MM.1S (cell line): ENCODE measurements around the gene ZNF778.

Source experiments
- DNase-seq: peaks from one replicate; pipeline ENCODE4 v3.0.0-alpha.2; 2015
- H2AFZ ChIP-seq: fragments of 300-600 bp; sonication (generic); 2 replicates; pipeline ENCODE4 v1.6.0; 2016; ENCODE audit warnings: antibody characterized with exemption, low read length
- H3F3A ChIP-seq: fragments of 300-600 bp; sonication (generic); 2 replicates; pipeline ENCODE4 v1.6.1; 2016; ENCODE audit warnings: mild to moderate bottlenecking, antibody characterized with exemption, low read length, moderate library complexity, mixed read lengths; ENCODE audit not compliant: insufficient read depth
- H3K27ac ChIP-seq: fragments of 300-600 bp; sonication (generic); 2 replicates; pipeline ENCODE4 v1.5.1; 2016; ENCODE audit warnings: mild to moderate bottlenecking, low read length
- H3K27me3 ChIP-seq: fragments of 300-600 bp; sonication (generic); replicated peaks from 2 replicates; pipeline ENCODE4 v1.6.0; 2016; ENCODE audit warnings: low read length; ENCODE audit not compliant: insufficient read depth
- H3K36me3 ChIP-seq: fragments of 300-600 bp; sonication (generic); replicated peaks from 2 replicates; pipeline ENCODE4 v1.6.1; 2016; ENCODE audit warnings: mild to moderate bottlenecking, low read length, mixed read lengths; ENCODE audit not compliant: insufficient read depth
- H3K4me1 ChIP-seq: fragments of 300-600 bp; sonication (generic); 2 replicates; pipeline ENCODE4 v1.6.1; 2016; ENCODE audit warnings: low read length, mixed read lengths
- H3K4me2 ChIP-seq: fragments of 300-600 bp; sonication (generic); 2 replicates; pipeline ENCODE4 v1.6.0; 2016; ENCODE audit warnings: low read depth, low read length
- H3K4me3 ChIP-seq: fragments of 300-600 bp; sonication (generic); 2 replicates; pipeline ENCODE4 v1.5.1; 2016; ENCODE audit warnings: low read length, mixed read lengths
- H3K79me2 ChIP-seq: fragments of 300-600 bp; sonication (generic); 2 replicates; pipeline ENCODE4 v1.6.1; 2016; ENCODE audit warnings: mixed run types, low read length, mixed read lengths
- H3K9ac ChIP-seq: fragments of 300-600 bp; sonication (generic); 2 replicates; pipeline ENCODE4 v1.6.1; 2016; ENCODE audit warnings: low read length, mixed read lengths
- H3K9me2 ChIP-seq: fragments of 300-600 bp; sonication (generic); replicated peaks from 2 replicates; pipeline ENCODE4 v1.6.1; 2016; ENCODE audit warnings: mild to moderate bottlenecking, low read length, mixed read lengths; ENCODE audit not compliant: insufficient read depth
- H3K9me3 ChIP-seq: fragments of 300-600 bp; sonication (generic); replicated peaks from 2 replicates; pipeline ENCODE4 v1.6.1; 2016; ENCODE audit warnings: mild to moderate bottlenecking, low read length, mixed read lengths; ENCODE audit not compliant: insufficient read depth
- H4K20me1 ChIP-seq: fragments of 300-600 bp; sonication (generic); 2 replicates; pipeline ENCODE4 v1.6.1; 2016; ENCODE audit warnings: mild to moderate bottlenecking, low read length, moderate library complexity, mixed read lengths; ENCODE audit not compliant: insufficient read depth
- CTCF ChIP-seq: fragments of 300-600 bp; sonication (generic); IDR thresholded peaks from 2 replicates; pipeline ENCODE4 v1.5.1; 2016; ENCODE audit warnings: antibody characterized with exemption, low read length, mixed read lengths
- EZH2 ChIP-seq: fragments of 300-600 bp; sonication (generic); optimal IDR thresholded peaks from 2 replicates; pipeline ENCODE3; 2017; ENCODE audit warnings: low read depth, mild to moderate bottlenecking, antibody characterized with exemption, low read length, mixed read lengths
- EZH2phosphoT487 ChIP-seq: fragments of 300-600 bp; sonication (generic); IDR thresholded peaks from 2 replicates; pipeline ENCODE4 v1.6.1; 2018; ENCODE audit warnings: antibody characterized with exemption, low read length

ZNF778 gene

GRCh38 chr16:89172528-89173173, 44.9 kb upstream of the ZNF778 start:
- Histone ChIP-seq H3K79me2 (no peaks in the 10 kb centered on the region), H3K9me3 (no peaks in the 10 kb centered on the region), H3F3A (no peaks in the 10 kb centered on the region), H3K4me2 (no peak overlapping the region), H4K20me1 (no peaks in the 10 kb centered on the region), H3K27me3 (peaks cover 10% of the 10 kb centered on the region; the same call in 1 of the 2 replicates), H3K4me3 (no peak overlapping the region), H3K4me1 (no peaks in the 10 kb centered on the region), H3K27ac (no peak overlapping the region), H2AFZ (no peak overlapping the region), H3K36me3 (no peaks in the 10 kb centered on the region), H3K9ac (no peak overlapping the region), H3K9me2 (no peaks in the 10 kb centered on the region)
- DNase-seq: no peak
- TF ChIP-seq CTCF (no peak), EZH2 (no peak), EZH2phosphoT487 (no peak)

GRCh38 chr16:89173174-89173921, 44.2 kb upstream of the ZNF778 start:
- no peak overlapping the region for H3K4me2 ChIP-seq
- H3K4me1 ChIP-seq: no peaks in the 10 kb centered on the region
- DNase-seq: no peak
- no peak overlapping the region for H3K27ac ChIP-seq
- no peak overlapping the region for H3K9ac ChIP-seq
- no peaks in the 10 kb centered on the region for H3K9me2 ChIP-seq
- no peak for TF ChIP-seq EZH2phosphoT487
- TF ChIP-seq EZH2: no peak
- no peak for TF ChIP-seq CTCF
- H3K79me2 ChIP-seq: no peaks in the 10 kb centered on the region
- no peaks in the 10 kb centered on the region for H3F3A ChIP-seq
- no peaks in the 10 kb centered on the region for H4K20me1 ChIP-seq
- no peaks in the 10 kb centered on the region for H3K9me3 ChIP-seq
- H3K36me3 ChIP-seq: no peaks in the 10 kb centered on the region
- H3K27me3 ChIP-seq: peaks cover 10% of the 10 kb centered on the region; the same call in 1 of the 2 replicates
- no peak overlapping the region for H2AFZ ChIP-seq
- no peak overlapping the region for H3K4me3 ChIP-seq

GRCh38 chr16:89174055-89174827, 43.3 kb upstream of the ZNF778 start:
- Histone ChIP-seq H3K4me3 (no peak overlapping the region), H3K36me3 (no peaks in the 10 kb centered on the region), H3K27ac (no peak overlapping the region), H2AFZ (no peak overlapping the region), H3F3A (no peaks in the 10 kb centered on the region), H3K9ac (no peak overlapping the region), H3K79me2 (no peaks in the 10 kb centered on the region), H4K20me1 (no peaks in the 10 kb centered on the region), H3K4me1 (no peaks in the 10 kb centered on the region), H3K9me2 (no peaks in the 10 kb centered on the region), H3K27me3 (peaks cover 10% of the 10 kb centered on the region; the same call in 1 of the 2 replicates), H3K4me2 (no peak overlapping the region), H3K9me3 (no peaks in the 10 kb centered on the region)
- DNase-seq: no peak
- TF ChIP-seq CTCF (no peak), EZH2 (no peak), EZH2phosphoT487 (no peak)
